T-helper 1 cell treated with Interleukin-12 subunit alpha and Interleukin-12 subunit beta and Interleukin-4 antibody, amounts not matched to agents 30 μg/mL and 1 μg/mL, for 36 hours (primary cell): ENCODE measurements around the gene PML.
"Not testable (repeated sequence)": the region's sequence is repeated elsewhere in the genome, so short reads cannot be mapped to it uniquely, and the experiment has no call there.

Source experiments
- H3K27ac Mint-ChIP-seq: one replicate; pipeline ENCODE4 v1.8.0; 2021; ENCODE audit warnings: mild to moderate bottlenecking, mixed read lengths
- H3K27me3 Mint-ChIP-seq: one replicate; pipeline ENCODE4 v1.8.0; 2021; ENCODE audit warnings: low read depth, mixed read lengths
- H3K36me3 Mint-ChIP-seq: one replicate; pipeline ENCODE4 v1.8.0; 2021; ENCODE audit warnings: low read depth, mixed read lengths
- H3K4me1 Mint-ChIP-seq: one replicate; pipeline ENCODE4 v1.8.0; 2021; ENCODE audit warnings: low read depth, mixed read lengths
- H3K4me3 Mint-ChIP-seq: one replicate; pipeline ENCODE4 v1.8.0; 2021; ENCODE audit warnings: mild to moderate bottlenecking, moderate library complexity, mixed read lengths
- H3K9me3 Mint-ChIP-seq: one replicate; pipeline ENCODE4 v1.8.0; 2021; ENCODE audit warnings: mixed read lengths

PML gene

DNA sequence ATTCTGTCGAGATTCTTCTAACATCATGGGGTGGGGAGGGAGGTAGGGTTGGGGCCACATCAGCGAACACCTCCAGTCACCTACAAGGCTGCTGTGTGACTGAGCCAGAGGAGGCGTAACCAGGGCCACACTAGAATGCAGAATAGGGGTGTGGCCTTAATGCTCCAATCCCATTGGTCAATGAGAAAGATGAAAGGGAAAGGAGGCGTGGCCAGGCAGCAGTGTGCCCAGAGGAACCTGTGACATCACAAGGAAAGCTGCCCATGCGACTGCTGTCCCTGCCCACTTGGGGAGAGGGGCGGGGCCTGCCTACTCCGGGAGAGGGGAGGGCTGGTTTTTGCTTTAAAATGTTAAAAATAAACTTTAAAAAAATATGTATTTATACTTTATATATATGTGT lies 87.9 kb downstream of the PML start, which contains the start of gene GOLGA6A:
TSS of gene GOLGA6A (minus strand) at position 101 of the 400 bp plus-strand sequence. CDS start at position 60, 41 bp downstream.
- not testable (repeated sequence) for H3K27me3 Mint-ChIP-seq, H3K4me3 Mint-ChIP-seq, H3K27ac Mint-ChIP-seq

GRCh38 chr15:74094567-74094966 lies 100.1 kb downstream of the PML start:
- H3K4me1 Mint-ChIP-seq, H3K36me3 Mint-ChIP-seq, H3K4me3 Mint-ChIP-seq, H3K27me3 Mint-ChIP-seq, H3K9me3 Mint-ChIP-seq, H3K27ac Mint-ChIP-seq: not testable (repeated sequence)

More for the DNA sequence above, 87.9 kb downstream of the PML start, which contains the start of gene GOLGA6A:
- H3K9me3 Mint-ChIP-seq, H3K36me3 Mint-ChIP-seq, H3K4me1 Mint-ChIP-seq: not testable (repeated sequence)

DNA sequence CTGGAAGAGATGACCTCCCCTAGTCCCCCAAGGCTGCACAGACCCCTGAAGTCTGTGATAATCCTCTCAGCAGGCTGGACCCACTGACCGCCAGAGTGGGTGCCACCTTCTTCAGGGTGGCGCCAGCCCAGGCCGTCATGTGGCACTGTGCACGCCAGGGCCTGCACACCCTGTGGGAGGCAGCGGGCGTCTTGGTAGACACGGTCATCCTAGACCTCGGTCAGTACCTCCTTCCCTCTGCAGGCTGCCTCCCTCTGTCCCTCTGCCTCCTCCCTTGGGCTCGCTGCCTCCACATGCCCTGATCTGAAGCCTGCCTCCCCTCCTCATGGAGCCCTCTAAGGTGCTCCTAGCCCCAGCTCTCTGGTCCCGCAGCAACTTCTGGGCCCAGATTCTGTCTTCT lies 101.1 kb downstream of the PML start:
- H3K27me3 Mint-ChIP-seq, H3K27ac Mint-ChIP-seq, H3K9me3 Mint-ChIP-seq, H3K4me3 Mint-ChIP-seq, H3K36me3 Mint-ChIP-seq, H3K4me1 Mint-ChIP-seq: not testable (repeated sequence)

- not testable (repeated sequence) for H3K9me3 Mint-ChIP-seq, H3K27ac Mint-ChIP-seq, H3K36me3 Mint-ChIP-seq, H3K4me3 Mint-ChIP-seq, H3K27me3 Mint-ChIP-seq, H3K4me1 Mint-ChIP-seq
Measured at GRCh38 chr15:74096753-74097474, 102.4 kb downstream of the PML start.
